ENCODE measurements around the gene CROT. TPM values are rescaled to one million over a fixed set of nuclear protein-coding genes. Genes with fewer than 3 reads are reported as not detected.
A peak's percentile ranks its signal among the peaks of the same experiment; 100 is the strongest.
"Not testable (repeated sequence)": the region's sequence is repeated elsewhere in the genome, so short reads cannot be mapped to it uniquely, and the experiment has no call there.

The CROT gene, protein sequence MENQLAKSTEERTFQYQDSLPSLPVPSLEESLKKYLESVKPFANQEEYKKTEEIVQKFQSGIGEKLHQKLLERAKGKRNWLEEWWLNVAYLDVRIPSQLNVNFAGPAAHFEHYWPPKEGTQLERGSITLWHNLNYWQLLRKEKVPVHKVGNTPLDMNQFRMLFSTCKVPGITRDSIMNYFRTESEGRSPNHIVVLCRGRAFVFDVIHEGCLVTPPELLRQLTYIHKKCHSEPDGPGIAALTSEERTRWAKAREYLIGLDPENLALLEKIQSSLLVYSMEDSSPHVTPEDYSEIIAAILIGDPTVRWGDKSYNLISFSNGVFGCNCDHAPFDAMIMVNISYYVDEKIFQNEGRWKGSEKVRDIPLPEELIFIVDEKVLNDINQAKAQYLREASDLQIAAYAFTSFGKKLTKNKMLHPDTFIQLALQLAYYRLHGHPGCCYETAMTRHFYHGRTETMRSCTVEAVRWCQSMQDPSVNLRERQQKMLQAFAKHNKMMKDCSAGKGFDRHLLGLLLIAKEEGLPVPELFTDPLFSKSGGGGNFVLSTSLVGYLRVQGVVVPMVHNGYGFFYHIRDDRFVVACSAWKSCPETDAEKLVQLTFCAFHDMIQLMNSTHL
- total RNA-seq = 1 to 10 TPM; 7.0 to 7.2 TPM

DNA sequence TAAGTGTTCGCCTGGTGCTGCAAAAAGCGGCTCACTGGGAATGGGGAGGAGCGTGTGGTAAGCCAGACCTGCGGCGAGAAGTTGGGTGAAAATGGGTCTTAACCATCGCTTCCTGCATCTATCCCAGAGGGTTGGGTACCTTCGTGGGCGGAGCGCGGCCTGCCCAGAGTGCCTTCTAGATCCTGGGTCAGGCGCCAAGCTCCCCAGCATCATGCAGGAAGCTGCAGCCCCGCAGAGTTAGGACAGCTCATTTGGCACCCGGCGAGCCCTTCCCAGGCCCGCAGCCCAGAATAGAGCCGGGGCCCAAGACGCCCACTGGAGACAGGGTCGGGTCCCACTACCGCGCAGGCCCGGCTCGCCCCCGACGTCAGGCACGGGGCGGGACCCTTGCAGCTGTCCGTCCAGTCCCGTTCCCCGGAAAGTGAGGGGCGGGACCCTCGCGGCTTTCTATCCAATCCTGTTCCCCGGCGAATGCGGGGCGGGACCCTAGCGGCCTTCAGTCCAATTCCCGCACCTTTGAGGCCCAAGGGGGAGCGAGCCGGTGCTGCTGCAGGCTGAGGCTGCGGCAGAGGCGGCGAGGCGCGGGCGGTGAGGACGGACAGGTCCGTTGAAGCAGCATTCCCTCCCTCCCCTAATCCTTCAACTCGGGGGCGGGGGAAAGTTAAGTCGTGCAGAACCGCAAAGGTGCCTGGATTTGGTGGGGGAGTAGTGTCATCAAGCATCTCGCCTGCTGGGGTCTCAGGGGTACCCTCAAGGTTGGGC, at the start of gene CROT:
CROT (plus strand) TSS at position 499 of the 762 bp plus-strand sequence. CDS start 3,405 bp downstream, outside the sequence.
- Mint-ChIP-seq H3K9me3 (no peaks in the 10 kb centered on the region), H3K27ac (peak within 1 kb of the TSS; percentile 86), H3K4me1 (peaks cover 40% of the 10 kb centered on the region), H3K27me3 (no peaks in the 10 kb centered on the region), H3K4me3 (peak within 1 kb of the TSS; percentile 95), H3K36me3 (peaks cover 19% of the 10 kb centered on the region)
- DNase-seq = peak; percentile 96

DNA sequence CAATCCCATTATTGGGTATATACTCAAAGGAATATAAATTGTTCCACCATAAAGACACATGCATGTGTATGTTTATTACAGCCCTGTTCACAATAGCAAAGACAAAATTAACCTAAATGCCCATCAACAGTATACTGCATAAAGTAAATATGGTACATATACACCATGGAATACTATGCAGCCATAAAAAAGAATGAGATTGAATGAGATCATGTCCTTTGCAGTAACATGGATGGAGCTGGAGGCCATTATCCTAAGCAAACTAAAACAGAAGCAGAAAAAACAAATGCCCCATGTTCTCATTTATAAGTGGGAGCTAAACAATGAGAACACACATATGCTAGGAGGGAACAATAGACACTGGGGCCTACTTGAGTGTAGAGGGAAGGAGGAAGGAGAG, 44.7 kb upstream of the CROT start:
- H3K4me3 Mint-ChIP-seq = no peak overlapping the region
- H3K9me3 Mint-ChIP-seq = peaks cover 10% of the 10 kb centered on the region
- no peaks in the 10 kb centered on the region for H3K36me3 Mint-ChIP-seq
- H3K4me1 Mint-ChIP-seq = no peaks in the 10 kb centered on the region
- H3K27me3 Mint-ChIP-seq = peaks cover 8% of the 10 kb centered on the region
- no peak for DNase-seq
- no peak overlapping the region for H3K27ac Mint-ChIP-seq

DNA sequence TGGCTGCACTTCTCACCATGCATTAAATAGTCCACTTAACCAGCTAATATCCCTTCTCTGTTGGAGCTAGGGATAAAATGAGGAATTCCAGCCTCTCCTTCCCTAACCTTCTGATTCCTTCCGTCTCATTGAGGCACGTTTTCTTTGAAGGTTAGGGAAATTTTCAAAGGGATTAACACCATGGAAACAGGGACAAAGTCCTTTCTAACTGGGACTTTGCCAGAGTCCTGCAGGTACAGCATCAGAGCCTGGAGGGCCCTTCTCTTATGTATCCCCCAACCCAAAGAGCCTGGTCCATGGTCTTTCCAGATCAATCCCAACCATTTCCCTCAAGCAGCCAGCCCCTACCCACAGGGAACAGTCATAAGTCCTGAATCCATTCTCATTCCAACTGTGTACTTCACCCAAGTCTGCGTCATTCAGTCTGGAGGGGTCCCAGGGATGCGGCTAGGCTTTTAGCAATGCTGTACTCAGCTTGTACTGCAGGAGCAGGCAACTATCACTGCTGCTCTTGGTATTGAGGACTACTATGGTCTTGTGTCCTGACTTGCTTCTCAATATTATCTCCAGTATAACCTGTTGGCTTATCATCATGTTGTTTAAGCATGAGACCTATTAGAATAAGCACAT, 34.6 kb upstream of the CROT start:
- Mint-ChIP-seq H3K27ac (no peak overlapping the region), H3K4me3 (no peak overlapping the region), H3K36me3 (no peaks in the 10 kb centered on the region), H3K4me1 (no peaks in the 10 kb centered on the region), H3K27me3 (peaks cover 4% of the 10 kb centered on the region), H3K9me3 (no peaks in the 10 kb centered on the region)
- DNase-seq = no peak

DNA sequence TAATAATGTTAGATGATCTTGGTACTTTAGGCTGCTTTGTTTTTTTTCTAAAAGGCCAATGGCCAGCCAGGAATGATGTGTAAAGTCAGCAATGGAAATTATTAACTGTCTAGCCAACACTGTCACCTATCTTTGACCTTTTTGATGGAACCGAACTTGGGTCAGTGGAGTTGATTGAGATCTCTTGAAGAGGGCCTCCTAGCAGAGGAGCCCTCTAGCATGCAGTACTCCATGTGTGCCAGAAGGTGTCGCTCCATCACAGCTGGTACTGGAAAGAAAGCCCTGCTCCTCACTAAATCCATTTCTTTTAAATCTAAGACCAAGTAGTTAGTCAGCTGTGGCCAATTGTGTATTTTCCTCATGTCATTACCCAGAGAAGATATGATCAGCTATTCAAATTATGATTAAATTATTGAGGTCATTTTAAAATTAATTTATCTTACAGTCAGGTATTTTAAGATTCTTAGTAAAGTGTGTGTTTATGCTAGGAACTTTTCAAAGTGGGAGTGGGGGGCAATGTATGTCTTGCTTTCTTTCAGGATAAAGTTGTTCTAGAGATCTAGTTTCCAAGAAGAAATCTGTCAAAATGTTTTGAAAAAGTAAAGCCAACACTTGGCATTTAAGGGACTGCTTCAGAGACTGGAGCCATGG, 33.1 kb upstream of the CROT start:
- peak; percentile 40 for DNase-seq
- Mint-ChIP-seq H3K4me3 (no peak overlapping the region), H3K9me3 (no peaks in the 10 kb centered on the region)

DNA sequence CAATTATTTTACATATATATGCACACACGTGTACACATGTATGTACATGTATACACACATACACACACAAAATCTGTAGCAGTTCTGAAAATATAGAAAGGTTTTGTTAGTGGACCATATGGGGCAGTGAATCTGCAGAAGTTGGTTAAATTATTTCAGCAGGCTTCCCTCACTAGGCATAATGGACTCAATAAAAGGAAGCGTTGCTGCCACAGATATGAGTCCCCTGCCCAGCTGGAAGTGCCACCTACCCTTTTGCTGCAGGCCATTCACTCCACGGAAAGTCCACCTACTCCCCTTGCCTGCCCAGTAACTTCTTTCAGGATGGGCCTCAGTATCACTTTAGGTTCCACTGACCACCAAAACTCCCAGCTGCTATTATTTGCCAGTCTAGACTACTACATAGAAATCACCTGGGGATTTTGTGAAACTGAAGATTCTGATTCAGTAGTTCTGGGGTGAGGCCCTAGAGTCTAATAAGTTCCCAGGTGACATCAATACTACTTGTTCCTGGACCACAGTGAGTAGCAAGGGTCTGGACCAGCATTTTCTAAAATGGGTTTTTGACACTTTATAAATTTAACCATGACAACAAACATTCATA, 29.3 kb upstream of the CROT start:
- no peaks in the 10 kb centered on the region for H3K36me3 Mint-ChIP-seq
- no peak overlapping the region for H3K27ac Mint-ChIP-seq
- H3K9me3 Mint-ChIP-seq = no peaks in the 10 kb centered on the region
- peaks cover 5% of the 10 kb centered on the region for H3K4me1 Mint-ChIP-seq
- no peak for DNase-seq
- no peak overlapping the region for H3K4me3 Mint-ChIP-seq
- H3K27me3 Mint-ChIP-seq = no peaks in the 10 kb centered on the region

More for the DNA sequence above, 33.1 kb upstream of the CROT start:
- no peaks in the 10 kb centered on the region for H3K27me3 Mint-ChIP-seq
- H3K27ac Mint-ChIP-seq = no peak overlapping the region
- peaks cover 5% of the 10 kb centered on the region for H3K4me1 Mint-ChIP-seq
- H3K36me3 Mint-ChIP-seq = no peaks in the 10 kb centered on the region

DNA sequence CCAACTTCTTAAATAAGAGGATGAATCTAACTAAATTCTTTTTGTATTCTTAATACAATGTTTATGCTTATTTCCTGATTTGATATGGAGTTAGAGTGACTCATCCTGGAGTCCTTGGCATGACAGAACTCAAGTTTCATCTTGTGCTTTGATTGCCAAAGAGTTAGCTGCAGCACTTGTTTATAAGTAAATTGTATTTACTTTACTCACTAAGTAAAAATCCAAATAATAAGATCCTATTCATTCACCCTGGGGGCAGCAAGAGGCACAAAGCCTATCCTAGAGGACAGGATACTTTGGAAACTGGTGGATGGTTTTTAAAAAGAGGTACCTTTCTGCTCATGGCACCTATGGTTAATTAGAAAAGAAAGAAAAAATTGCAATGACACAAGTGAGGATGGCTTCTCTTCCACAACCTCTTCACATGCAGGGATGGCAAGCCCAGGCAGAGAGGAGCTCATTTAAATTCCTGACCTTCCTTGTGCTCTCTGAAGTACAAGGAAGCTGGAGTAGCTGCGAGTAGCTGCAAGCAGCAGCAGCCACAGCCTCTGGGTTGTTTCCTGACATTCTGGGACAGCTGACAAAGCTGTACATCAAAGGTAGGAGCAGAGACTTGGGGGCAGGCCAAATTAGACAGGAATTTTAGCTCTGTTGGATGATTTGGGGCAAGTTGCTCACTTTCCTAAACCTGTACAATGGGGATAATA, 28.5 kb upstream of the CROT start:
- Mint-ChIP-seq H3K36me3 (no peaks in the 10 kb centered on the region), H3K4me1 (peaks cover 5% of the 10 kb centered on the region), H3K27me3 (no peaks in the 10 kb centered on the region), H3K27ac (no peak overlapping the region), H3K4me3 (no peak overlapping the region), H3K9me3 (no peaks in the 10 kb centered on the region)
- DNase-seq = no peak

DNA sequence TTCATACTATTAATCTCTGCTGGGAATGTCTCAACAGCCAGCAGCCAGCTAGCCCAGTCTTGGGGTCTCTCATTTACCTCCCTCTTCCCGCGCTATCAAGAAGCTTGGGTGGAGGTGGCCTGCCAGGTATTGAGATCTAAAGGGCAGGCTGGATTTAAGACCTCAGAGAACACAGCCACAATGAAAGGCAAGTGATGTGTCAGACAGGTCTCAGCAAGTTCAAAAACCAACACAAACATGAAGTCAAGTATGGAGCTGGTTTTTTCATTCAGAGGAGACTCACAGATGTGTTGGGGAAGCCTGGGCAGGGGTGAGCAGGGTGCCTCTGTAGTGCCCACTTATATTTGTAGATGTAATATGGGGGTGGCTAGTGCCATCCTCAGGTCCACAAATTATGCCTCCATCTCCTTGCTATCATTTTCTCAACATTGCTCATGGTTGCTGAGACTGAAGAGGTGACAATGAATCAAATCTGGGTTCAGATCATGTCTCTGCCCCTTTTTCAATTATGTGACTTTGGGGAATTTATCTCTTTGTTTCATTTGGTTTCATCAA, 27.7 kb upstream of the CROT start:
- no peak overlapping the region for H3K4me3 Mint-ChIP-seq
- peaks cover 1% of the 10 kb centered on the region for H3K9me3 Mint-ChIP-seq
- DNase-seq = no peak
- peaks cover 5% of the 10 kb centered on the region for H3K4me1 Mint-ChIP-seq
- H3K36me3 Mint-ChIP-seq = peaks cover 2% of the 10 kb centered on the region
- no peaks in the 10 kb centered on the region for H3K27me3 Mint-ChIP-seq
- no peak overlapping the region for H3K27ac Mint-ChIP-seq

DNA sequence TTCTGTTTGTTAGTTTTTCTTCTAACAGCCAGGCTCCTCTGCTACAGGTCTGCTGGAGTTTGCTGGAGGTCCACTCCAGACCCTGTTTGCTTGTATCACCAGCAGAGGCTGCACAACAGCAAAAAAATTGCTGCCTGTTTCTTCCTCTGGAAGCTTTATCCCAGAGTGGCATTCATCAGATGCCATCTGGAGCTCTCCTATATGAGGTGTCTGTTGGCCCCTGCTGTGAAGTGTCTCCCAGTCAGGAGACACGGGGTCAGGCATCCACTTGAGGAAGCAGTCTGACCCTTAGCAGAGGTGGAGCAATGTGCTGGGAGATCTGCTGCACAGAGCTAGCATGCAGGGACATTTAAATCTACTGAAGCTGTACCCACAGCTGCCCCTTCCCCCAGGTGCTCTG, 26.7 kb upstream of the CROT start:
- H3K27ac Mint-ChIP-seq = no peak overlapping the region
- peaks cover 2% of the 10 kb centered on the region for H3K36me3 Mint-ChIP-seq

DNA sequence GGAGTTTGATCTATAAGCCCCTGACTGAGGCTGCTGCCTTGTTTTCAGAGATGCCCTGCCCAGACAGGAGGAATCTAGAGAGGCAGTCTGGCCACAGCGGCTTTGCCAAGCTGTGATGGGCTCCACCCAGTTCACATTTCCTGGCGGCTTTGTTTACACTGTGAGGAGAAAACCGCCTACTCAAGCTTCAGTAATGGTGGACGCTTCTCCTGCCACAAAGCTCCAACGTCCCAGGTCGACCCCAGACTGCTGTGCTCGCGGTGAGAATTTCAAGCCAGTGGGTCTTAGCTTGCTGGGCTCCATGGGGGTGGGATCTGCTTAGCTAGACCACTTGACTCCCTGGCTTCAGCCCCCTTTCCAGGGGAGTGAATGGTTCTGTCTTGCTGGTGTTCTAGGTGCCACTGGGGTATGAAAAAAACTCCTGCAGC, 26.3 kb upstream of the CROT start:
- not testable (repeated sequence) for H3K4me3 Mint-ChIP-seq, H3K27ac Mint-ChIP-seq, H3K4me1 Mint-ChIP-seq, DNase-seq, H3K27me3 Mint-ChIP-seq, H3K36me3 Mint-ChIP-seq, H3K9me3 Mint-ChIP-seq

More for the DNA sequence above, 26.7 kb upstream of the CROT start:
- H3K4me3 Mint-ChIP-seq = no peak overlapping the region
- H3K9me3 Mint-ChIP-seq = peaks cover 1% of the 10 kb centered on the region
- no peaks in the 10 kb centered on the region for H3K27me3 Mint-ChIP-seq
- H3K4me1 Mint-ChIP-seq = peaks cover 5% of the 10 kb centered on the region
- no peak for DNase-seq

DNA sequence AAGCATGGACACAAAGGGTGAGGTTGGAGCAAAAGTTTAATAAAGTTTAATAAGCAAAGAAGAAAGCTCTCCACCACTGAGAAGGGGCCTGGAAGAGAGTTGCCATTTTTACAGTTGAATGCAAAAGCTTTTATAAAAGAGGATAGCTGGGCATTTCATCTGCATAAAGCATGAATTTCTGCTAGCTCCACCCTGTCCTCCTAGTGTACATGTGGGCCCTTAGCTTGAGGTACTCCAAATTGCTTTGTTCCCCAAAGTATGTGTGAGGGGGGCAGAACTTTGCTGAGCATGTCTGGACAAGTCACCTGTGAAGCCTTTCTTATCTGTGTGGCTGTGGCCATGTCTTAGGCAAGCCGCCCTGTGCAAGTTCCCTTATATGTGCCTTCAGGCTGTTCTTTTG, 22.6 kb upstream of the CROT start:
- no peak for DNase-seq
- H3K27ac Mint-ChIP-seq = no peak overlapping the region
- H3K27me3 Mint-ChIP-seq = no peaks in the 10 kb centered on the region
- peaks cover 14% of the 10 kb centered on the region for H3K9me3 Mint-ChIP-seq
- H3K36me3 Mint-ChIP-seq = peaks cover 18% of the 10 kb centered on the region
- H3K4me3 Mint-ChIP-seq = no peak overlapping the region
- no peaks in the 10 kb centered on the region for H3K4me1 Mint-ChIP-seq

DNA sequence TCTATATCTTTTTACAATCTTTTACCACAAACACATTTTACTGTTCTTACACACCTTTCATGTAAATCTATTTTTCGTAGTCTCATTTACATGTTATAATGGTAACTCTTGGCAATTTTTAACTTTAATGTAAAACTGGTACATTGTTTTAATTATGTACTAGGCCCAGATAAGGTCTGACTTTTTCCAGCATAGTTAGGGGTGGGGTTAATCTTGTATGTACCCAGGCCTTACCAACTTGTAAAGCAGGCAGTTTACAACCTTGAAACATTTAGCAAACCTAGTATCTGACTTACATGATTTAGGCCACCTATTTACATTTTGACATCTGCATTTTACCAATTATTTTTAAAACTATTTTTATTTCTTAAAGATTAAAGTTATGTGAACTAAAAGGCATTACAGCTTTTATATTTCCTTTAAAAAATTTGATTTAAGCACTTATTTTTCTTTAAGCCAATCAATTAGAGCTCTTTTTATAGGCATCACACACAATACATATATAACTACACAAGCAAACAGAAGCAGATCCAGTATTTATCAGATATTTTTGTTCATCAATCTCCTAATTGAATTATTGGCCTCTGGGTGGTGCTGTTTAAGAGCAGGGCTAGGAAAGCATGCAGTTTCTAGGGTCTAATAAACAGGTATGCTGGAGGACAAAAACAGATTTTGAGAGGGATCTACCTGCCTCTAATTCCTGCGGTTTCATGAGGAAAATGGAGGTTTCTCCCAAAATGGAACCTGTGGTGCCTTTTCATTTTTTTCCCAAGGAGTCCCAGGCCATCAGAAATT, 19.7 kb upstream of the CROT start:
- no peaks in the 10 kb centered on the region for H3K4me1 Mint-ChIP-seq
- H3K36me3 Mint-ChIP-seq = peaks cover 42% of the 10 kb centered on the region
- no peak overlapping the region for H3K27ac Mint-ChIP-seq
- no peak for DNase-seq
- no peak overlapping the region for H3K4me3 Mint-ChIP-seq
- H3K9me3 Mint-ChIP-seq = peaks cover 32% of the 10 kb centered on the region
- no peaks in the 10 kb centered on the region for H3K27me3 Mint-ChIP-seq

DNA sequence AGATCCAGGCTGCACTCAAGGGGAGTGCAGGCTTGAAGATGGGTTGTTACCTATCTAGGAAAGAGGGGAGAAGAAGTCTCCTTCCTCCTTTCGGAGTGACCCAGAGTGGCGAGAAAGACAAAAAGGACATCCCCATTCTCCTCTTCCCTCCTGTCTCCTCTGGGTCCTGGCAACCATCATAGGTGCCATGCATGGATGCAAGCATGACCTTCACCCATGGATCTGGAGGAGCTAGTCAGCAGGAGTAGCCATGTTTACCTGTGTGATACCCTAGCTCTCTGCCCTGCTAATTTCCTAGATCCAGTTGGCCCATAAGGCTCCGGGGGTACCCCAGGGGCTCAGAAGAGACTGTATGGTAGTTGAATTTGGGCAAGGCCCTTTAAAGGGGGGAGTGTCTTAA, 17.2 kb upstream of the CROT start:
- Mint-ChIP-seq H3K4me1 (no peaks in the 10 kb centered on the region), H3K36me3 (peaks cover 44% of the 10 kb centered on the region), H3K9me3 (peaks cover 34% of the 10 kb centered on the region), H3K27ac (no peak overlapping the region), H3K27me3 (no peaks in the 10 kb centered on the region), H3K4me3 (no peak overlapping the region)
- DNase-seq = no peak

DNA sequence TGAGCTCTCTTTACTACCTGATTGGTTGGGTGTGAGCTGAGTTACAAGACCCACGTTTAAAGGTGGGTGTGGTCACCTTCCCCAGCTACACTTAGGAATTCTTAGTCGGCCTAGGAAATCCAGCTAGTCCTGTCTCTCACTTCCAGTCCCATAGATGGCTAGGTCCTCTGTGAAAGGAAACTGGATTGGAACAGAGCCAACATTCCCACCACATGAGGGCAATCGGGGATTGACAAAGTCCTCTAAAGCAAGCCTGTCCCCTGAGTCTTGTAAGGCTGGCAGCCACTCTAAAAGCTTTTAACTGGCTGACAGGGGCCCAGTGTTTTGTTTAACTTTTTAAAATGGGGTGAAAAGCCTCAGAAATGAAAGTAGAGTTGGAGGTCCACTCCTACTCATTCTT, 15.1 kb upstream of the CROT start:
- H3K9me3 Mint-ChIP-seq = peaks cover 34% of the 10 kb centered on the region
- H3K27ac Mint-ChIP-seq = no peak overlapping the region
- H3K27me3 Mint-ChIP-seq = no peaks in the 10 kb centered on the region
- no peaks in the 10 kb centered on the region for H3K4me1 Mint-ChIP-seq
- no peak for DNase-seq
- peaks cover 52% of the 10 kb centered on the region for H3K36me3 Mint-ChIP-seq
- H3K4me3 Mint-ChIP-seq = no peak overlapping the region
